KG1 (cell line): Measurements from ENCODE around the gene KRT83.

Source experiments
- DNase-seq: peaks from one replicate; lab custom pipeline; 2025; lab: John Stamatoyannopoulos, UW

KRT83 gene

GRCh38 chr12:52320784-52321400 lies at the start of gene KRT83:
Gene KRT83, minus strand, starts transcription at chr12:52321398. Its CDS starts 63 bp downstream, at chr12:52321335.
- no peak for DNase-seq

- DNase-seq: no peak
These were observed 48.6 kb upstream of the KRT83 start for GRCh38 chr12:52369809-52370208.

GRCh38 chr12:52369211-52369610 lies 48.0 kb upstream of the KRT83 start:
- DNase-seq: no peak

- no peak for DNase-seq
These were observed 47.3 kb upstream of the KRT83 start for GRCh38 chr12:52368508-52368907.

GRCh38 chr12:52367876-52368275 lies 46.7 kb upstream of the KRT83 start:
- DNase-seq: no peak

GRCh38 chr12:52366738-52367485 lies 45.7 kb upstream of the KRT83 start, which contains the start of gene KRT85:
Gene KRT85, minus strand, starts transcription at chr12:52367481. Its CDS starts 76 bp downstream, at chr12:52367405.
- DNase-seq: no peak

GRCh38 chr12:52364901-52365489 lies 43.8 kb upstream of the KRT83 start:
- no peak for DNase-seq

- DNase-seq: no peak
These were observed 42.9 kb upstream of the KRT83 start for GRCh38 chr12:52364061-52364460.

- no peak for DNase-seq
These were observed 42.0 kb upstream of the KRT83 start for GRCh38 chr12:52363111-52363679.

GRCh38 chr12:52362118-52362726 lies 41.0 kb upstream of the KRT83 start:
- DNase-seq: no peak

GRCh38 chr12:52361553-52361952 lies 40.4 kb upstream of the KRT83 start:
- no peak for DNase-seq

- DNase-seq: no peak
These were observed 39.6 kb upstream of the KRT83 start for GRCh38 chr12:52360663-52361271.

- no peak for DNase-seq
These were observed 39.0 kb upstream of the KRT83 start for GRCh38 chr12:52360106-52360662.

GRCh38 chr12:52359621-52360061 lies 38.4 kb upstream of the KRT83 start:
- no peak for DNase-seq

GRCh38 chr12:52358575-52359350 lies 37.6 kb upstream of the KRT83 start:
- no peak for DNase-seq

- no peak for DNase-seq
These were observed 35.8 kb upstream of the KRT83 start for GRCh38 chr12:52356762-52357580.

GRCh38 chr12:52356031-52356761 lies 35.0 kb upstream of the KRT83 start:
- DNase-seq: no peak

GRCh38 chr12:52355176-52355575 lies 34.0 kb upstream of the KRT83 start:
- DNase-seq: no peak

- no peak for DNase-seq
These were observed 33.0 kb upstream of the KRT83 start for GRCh38 chr12:52354200-52354599.
